Panc1 (cell line): ENCODE data around the gene ACER2. TPM values are rescaled to one million over a fixed set of nuclear protein-coding genes. Genes with fewer than 3 reads are reported as not detected.
"Not testable (repeated sequence)": the region's sequence is repeated elsewhere in the genome, so short reads cannot be mapped to it uniquely, and the experiment has no call there.

Source experiments
- ATAC-seq: fragments of 200-7000 bp; cut with Tn5 transposase; 2 replicates; pipeline ENCODE4 v1.9.1; 2020; ENCODE audit warnings: mild to moderate bottlenecking, moderate library complexity
- BruUV-seq: library from RNA; stranded (reverse); fragments of 400-500 nt; replicated peaks from 2 replicates; lab custom pipeline; 2021; lab: Mats Ljungman, UMichigan
- CTCF ChIA-PET: fragments of 300-600 bp; sonication (Branson Sonifier 250); formaldehyde crosslinking; loops from one replicate; lab custom pipeline; 2022; ENCODE audit warnings: antibody characterized with exemption; lab: Charles Lee
- POLR2A ChIA-PET: fragments of 300-600 bp; sonication (Branson Sonifier 250); formaldehyde crosslinking; loops from one replicate; lab custom pipeline; 2022; ENCODE audit warnings: antibody characterized with exemption; lab: Charles Lee
- DNase-seq: peaks from one replicate; pipeline ENCODE4 v3.0.0-alpha.2; 2010; ENCODE audit warnings: low read depth, low spot score
- H3K27ac ChIP-seq: 2 replicates; pipeline ENCODE4 v1.5.1; 2011; ENCODE audit warnings: mild to moderate bottlenecking, low read length, inconsistent platforms
- H3K27me3 ChIP-seq: fragments of 200-500 bp; sonication (Bioruptor generic); 2 replicates; pipeline ENCODE4 v1.6.0; 2014; ENCODE audit warnings: low read length, inconsistent platforms; ENCODE audit not compliant: control insufficient read depth, insufficient read depth
- H3K36me3 ChIP-seq: fragments of 200-500 bp; sonication (Bioruptor generic); 2 replicates; pipeline ENCODE4 v1.5.1; 2014; ENCODE audit warnings: inconsistent platforms, mild to moderate bottlenecking, low read length, moderate library complexity; ENCODE audit not compliant: control insufficient read depth, insufficient read depth
- H3K4me1 ChIP-seq: 2 replicates; pipeline ENCODE4 v1.5.1; 2011; ENCODE audit warnings: inconsistent platforms, mild to moderate bottlenecking, low read length, moderate library complexity; ENCODE audit not compliant: control insufficient read depth, insufficient read depth
- H3K4me3 ChIP-seq, 2 experiments: 2 replicates each; pipeline ENCODE4 v1.5.1; 2011 to 2012; ENCODE audit warnings: low read depth in 2 of 2, low read length in 2 of 2, mild to moderate bottlenecking in 2 of 2, inconsistent platforms in 1 of 2, moderate library complexity in 1 of 2
- H3K9me3 ChIP-seq: fragments of 200-500 bp; sonication (Bioruptor generic); 2 replicates; pipeline ENCODE4 v1.5.1; 2014; ENCODE audit warnings: low read depth, mild to moderate bottlenecking, inconsistent platforms, low read length, moderate library complexity; ENCODE audit not compliant: control insufficient read depth, insufficient read depth
- CTCF ChIP-seq: fragments of 450-650 bp; IDR thresholded peaks from 2 replicates; pipeline ENCODE4 v1.5.1; 2017; ENCODE audit warnings: mild to moderate bottlenecking
- POLR2AphosphoS5 ChIP-seq: IDR thresholded peaks from 2 replicates; pipeline ENCODE4 v1.6.1; 2012; ENCODE audit warnings: mild to moderate bottlenecking, low read depth, low read length, moderate library complexity
- SIN3A ChIP-seq: IDR thresholded peaks from 2 replicates; pipeline ENCODE4 v1.6.1; 2012; ENCODE audit warnings: low read depth, mild to moderate bottlenecking, low read length, moderate library complexity, borderline replicate concordance; ENCODE audit not compliant: insufficient read depth
- TCF7L2 ChIP-seq: IDR thresholded peaks from 2 replicates; pipeline ENCODE4 v1.6.1; 2011; ENCODE audit warnings: mild to moderate bottlenecking, low read depth, low read length, inconsistent platforms
- in situ Hi-C: cut with HindIII; loops from 2 replicates; pipeline ENCODE4 v1.10.0; 2016; ENCODE audit warnings: low sequenced_read_pairs, low pct_unique_long_range_greater_than_20kb
- intact Hi-C: fragments of 100-400 bp; cut with micrococcal nuclease; formaldehyde crosslinking; loops from one replicate; pipeline ENCODE4 v1.10.0; 2022; ENCODE audit not compliant: unreplicated experiment
- total RNA-seq: library from RNA; stranded (reverse); gene quantifications from one replicate; pipeline ENCODE4 v1.2.1, GENCODE V29; 2021; ENCODE audit not compliant: unreplicated experiment
- TF ChIP-seq, protein P1 (sequence below), 2 experiments: IDR thresholded peaks; 2 replicates each; pipeline ENCODE4 v1.6.1; 2011 to 2012; ENCODE audit warnings: low read depth in 2 of 2, control low read depth in 1 of 2, low read length in 1 of 2, mild to moderate bottlenecking in 1 of 2, moderate library complexity in 1 of 2; ENCODE audit not compliant: insufficient read depth in 1 of 2

ACER2 gene
- total RNA-seq, 1 experiment from 2014 or later = 1.3 TPM

DNA sequence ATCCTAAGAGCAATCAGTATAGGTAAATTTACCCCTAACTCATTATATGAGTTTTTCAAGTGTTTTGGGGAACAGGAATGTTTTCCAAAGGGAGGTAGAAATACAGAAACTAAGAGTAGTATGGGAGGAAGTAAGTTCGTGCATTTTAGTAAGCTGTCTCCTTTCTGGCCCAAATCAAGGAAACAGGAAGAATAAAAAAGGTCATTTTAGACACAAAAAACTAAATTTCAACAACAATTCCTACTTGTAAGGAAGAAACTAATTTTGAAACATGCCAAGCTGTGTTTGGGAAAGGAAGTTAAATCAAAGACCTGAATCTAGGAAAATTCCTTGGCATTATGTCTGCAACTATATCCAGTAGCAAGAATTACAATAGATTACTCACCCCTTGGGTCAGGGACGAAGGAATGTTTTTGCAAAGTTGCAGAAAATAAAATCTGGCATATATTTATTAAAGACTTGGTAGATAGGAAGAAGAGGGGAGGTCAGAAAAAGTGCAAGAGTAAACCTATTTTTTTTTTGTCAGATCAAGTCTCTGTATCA lies 22.2 kb upstream of the ACER2 start:
- in situ Hi-C loops = no loop called here
- no peak for ATAC-seq
- BruUV-seq = no TSS peak
- no peaks in the 10 kb centered on the region for H3K36me3 ChIP-seq
- DNase-seq = no peak
- intact Hi-C loops = no loop called here
- TF ChIP-seq POLR2AphosphoS5 = no peak
- TF ChIP-seq SIN3A = no peak
- no peak for TF ChIP-seq CTCF
- TF ChIP-seq, protein P1, sequence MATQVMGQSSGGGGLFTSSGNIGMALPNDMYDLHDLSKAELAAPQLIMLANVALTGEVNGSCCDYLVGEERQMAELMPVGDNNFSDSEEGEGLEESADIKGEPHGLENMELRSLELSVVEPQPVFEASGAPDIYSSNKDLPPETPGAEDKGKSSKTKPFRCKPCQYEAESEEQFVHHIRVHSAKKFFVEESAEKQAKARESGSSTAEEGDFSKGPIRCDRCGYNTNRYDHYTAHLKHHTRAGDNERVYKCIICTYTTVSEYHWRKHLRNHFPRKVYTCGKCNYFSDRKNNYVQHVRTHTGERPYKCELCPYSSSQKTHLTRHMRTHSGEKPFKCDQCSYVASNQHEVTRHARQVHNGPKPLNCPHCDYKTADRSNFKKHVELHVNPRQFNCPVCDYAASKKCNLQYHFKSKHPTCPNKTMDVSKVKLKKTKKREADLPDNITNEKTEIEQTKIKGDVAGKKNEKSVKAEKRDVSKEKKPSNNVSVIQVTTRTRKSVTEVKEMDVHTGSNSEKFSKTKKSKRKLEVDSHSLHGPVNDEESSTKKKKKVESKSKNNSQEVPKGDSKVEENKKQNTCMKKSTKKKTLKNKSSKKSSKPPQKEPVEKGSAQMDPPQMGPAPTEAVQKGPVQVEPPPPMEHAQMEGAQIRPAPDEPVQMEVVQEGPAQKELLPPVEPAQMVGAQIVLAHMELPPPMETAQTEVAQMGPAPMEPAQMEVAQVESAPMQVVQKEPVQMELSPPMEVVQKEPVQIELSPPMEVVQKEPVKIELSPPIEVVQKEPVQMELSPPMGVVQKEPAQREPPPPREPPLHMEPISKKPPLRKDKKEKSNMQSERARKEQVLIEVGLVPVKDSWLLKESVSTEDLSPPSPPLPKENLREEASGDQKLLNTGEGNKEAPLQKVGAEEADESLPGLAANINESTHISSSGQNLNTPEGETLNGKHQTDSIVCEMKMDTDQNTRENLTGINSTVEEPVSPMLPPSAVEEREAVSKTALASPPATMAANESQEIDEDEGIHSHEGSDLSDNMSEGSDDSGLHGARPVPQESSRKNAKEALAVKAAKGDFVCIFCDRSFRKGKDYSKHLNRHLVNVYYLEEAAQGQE (IDR thresholded peaks at IDR 0.05; ENCODE audit: insufficient read depth in 1 of 2, low read depth in 2 of 2, low read length in 1 of 2) = no peak
- no peak for TF ChIP-seq TCF7L2
- no peak overlapping the region for H3K4me3 ChIP-seq
- H3K27ac ChIP-seq = no peak overlapping the region
- ChIA-PET CTCF (no interaction called here), POLR2A (no interaction called here)
- H3K9me3 ChIP-seq = no peaks in the 10 kb centered on the region
- H3K27me3 ChIP-seq = no peaks in the 10 kb centered on the region
- H3K4me1 ChIP-seq = no peaks in the 10 kb centered on the region

DNA sequence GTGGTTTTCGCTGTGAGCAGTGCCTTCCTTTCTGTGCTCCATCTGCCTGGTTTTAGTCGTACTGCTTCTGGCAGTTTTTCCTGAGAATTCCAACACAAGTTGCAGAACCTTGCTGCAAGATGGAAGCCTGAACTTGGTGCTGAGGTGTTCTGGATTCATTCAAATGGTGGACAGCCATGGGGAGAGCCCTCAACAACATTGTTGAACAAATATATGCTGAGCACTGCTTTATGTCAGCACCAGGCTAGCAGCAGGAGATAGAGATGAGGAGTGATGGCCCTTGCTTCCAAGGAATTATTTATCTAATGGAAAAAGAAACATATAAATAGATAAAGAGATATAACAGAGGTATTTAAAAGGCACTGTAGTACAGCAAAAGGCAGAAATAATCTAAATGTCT lies 21.5 kb upstream of the ACER2 start:
- Histone ChIP-seq H3K4me1 (no peaks in the 10 kb centered on the region), H3K27me3 (no peaks in the 10 kb centered on the region), H3K27ac (no peak overlapping the region), H3K36me3 (no peaks in the 10 kb centered on the region), H3K4me3 (no peak overlapping the region), H3K9me3 (no peaks in the 10 kb centered on the region)
- intact Hi-C loops = no loop called here
- in situ Hi-C loops = no loop called here
- ChIA-PET CTCF (no interaction called here), POLR2A (no interaction called here)
- DNase-seq = no peak
- no peak for ATAC-seq
- BruUV-seq = no TSS peak
- TF ChIP-seq SIN3A (no peak), POLR2AphosphoS5 (no peak), TCF7L2 (no peak), CTCF (no peak)
- TF ChIP-seq, protein P1 (IDR thresholded peaks at IDR 0.05; ENCODE audit: insufficient read depth in 1 of 2, low read depth in 2 of 2, low read length in 1 of 2) = no peak

DNA sequence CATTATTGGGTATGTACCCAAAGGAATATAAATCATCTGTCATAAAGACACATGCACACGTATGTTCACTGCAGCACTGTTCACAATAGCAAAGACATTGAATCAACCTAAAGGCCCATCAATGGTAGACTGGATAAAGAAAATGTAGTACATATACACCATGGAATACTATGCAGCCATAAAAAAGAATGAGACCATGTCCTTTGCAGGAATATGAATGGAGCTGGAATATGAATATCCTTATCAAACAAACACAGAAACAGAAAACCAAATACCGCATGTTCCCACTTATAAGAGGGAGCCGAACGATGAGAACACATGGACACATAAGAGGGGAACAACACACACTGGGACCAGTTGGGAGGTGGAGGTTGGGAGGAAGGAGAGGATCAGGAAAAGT lies 19.3 kb upstream of the ACER2 start:
- H3K27ac ChIP-seq, CTCF ChIA-PET, in situ Hi-C loops, ATAC-seq, H3K4me1 ChIP-seq, H3K9me3 ChIP-seq, BruUV-seq, H3K36me3 ChIP-seq, intact Hi-C loops, H3K4me3 ChIP-seq, POLR2A ChIA-PET, DNase-seq, H3K27me3 ChIP-seq: not testable (repeated sequence)
